ENCODE data around the gene HEY2. TPM values are rescaled to one million over a fixed set of nuclear protein-coding genes. Genes with fewer than 3 reads are reported as not detected.

The HEY2 gene
- total and polyA plus RNA-seq, 12 donors, result 12.4 to 75.1 (median 33.2) TPM

- ATAC-seq (no peak), DNase-seq (no peak)
- Histone ChIP-seq H3K9me3 (peaks cover 0 to 20% (median 0%) of the 10 kb centered on the region in 11 donors), H3K4me3 (no peak overlapping the region), H3K4me1 (no peaks in the 10 kb centered on the region), H3K27me3 (no peaks in the 10 kb centered on the region), H3K36me3 (no peaks in the 10 kb centered on the region), H3K27ac (no peak overlapping the region)
- 84 to 86% methylated on average over 4 of the region's 4 CpGs for WGBS, 2 donors
- intact Hi-C loops (cut with DNase I), result no loop called here
- TF ChIP-seq CTCF (IDR thresholded peaks at IDR 0.05), result no peak
Measured at GRCh38 chr6:125707615-125708243, 41.7 kb upstream of the HEY2 start.

GRCh38 chr6:125711013-125711675 lies 38.3 kb upstream of the HEY2 start:
- Histone ChIP-seq H3K4me1 (peaks cover 0 to 3% (median 0%) of the 10 kb centered on the region in 9 donors), H3K36me3 (no peaks in the 10 kb centered on the region), H3K27me3 (no peaks in the 10 kb centered on the region), H3K9me3 (peaks cover 0 to 20% (median 0%) of the 10 kb centered on the region in 11 donors), H3K27ac (no peak overlapping the region), H3K4me3 (no peak overlapping the region)
- intact Hi-C loops (cut with DNase I), result loop anchor here in 1 of 10 donors (10.0 kb wide), 1 partner anchor 186 kb away; no protein-coding TSS in a partner anchor
- ATAC-seq, result no peak
- no peak for DNase-seq
- no peak for TF ChIP-seq CTCF (IDR thresholded peaks at IDR 0.05)
- 86 to 93% methylated on average over 4 of the region's 4 CpGs for WGBS, 2 donors

GRCh38 chr6:125714441-125715090 lies 34.9 kb upstream of the HEY2 start:
- H3K36me3 ChIP-seq, result no peaks in the 10 kb centered on the region
- intact Hi-C loops (cut with DNase I), result loop anchor here in 1 of 10 donors (10.0 kb wide), 1 partner anchor 190 kb away; no protein-coding TSS in a partner anchor
- ATAC-seq (no peak), DNase-seq (no peak)
- no peak overlapping the region for H3K4me3 ChIP-seq
- TF ChIP-seq CTCF (IDR thresholded peaks at IDR 0.05), result no peak
- peaks cover 0 to 20% (median 0%) of the 10 kb centered on the region in 11 donors for H3K9me3 ChIP-seq
- H3K4me1 ChIP-seq, result peaks cover 0 to 3% (median 0%) of the 10 kb centered on the region in 9 donors
- no peaks in the 10 kb centered on the region for H3K27me3 ChIP-seq
- H3K27ac ChIP-seq, result no peak overlapping the region
- 82 to 89% methylated on average over 2 of the region's 2 CpGs for WGBS, 2 donors

- Histone ChIP-seq H3K27ac (no peak overlapping the region), H3K9me3 (peaks cover 0 to 2% (median 0%) of the 10 kb centered on the region in 11 donors), H3K4me3 (no peak overlapping the region), H3K27me3 (no peaks in the 10 kb centered on the region), H3K4me1 (peaks cover 0 to 3% (median 0%) of the 10 kb centered on the region in 9 donors), H3K36me3 (no peaks in the 10 kb centered on the region)
- intact Hi-C loops (cut with DNase I), result loop anchor here in 1 of 10 donors (10.0 kb wide), 1 partner anchor 192 kb away; no protein-coding TSS in a partner anchor
- ATAC-seq (no peak), DNase-seq (no peak)
- 78 to 80% methylated on average over 2 of the region's 2 CpGs for WGBS, 2 donors
- TF ChIP-seq CTCF (IDR thresholded peaks at IDR 0.05), result no peak
Measured at GRCh38 chr6:125717120-125717731, 32.2 kb upstream of the HEY2 start.

Data from heart right ventricle (tissue), 16 donors.